GM12873 (cell line): Measurements from ENCODE around the gene CDC6.

Experiments used
- TF ChIP-seq, protein P1 (sequence below): IDR thresholded peaks from 2 replicates; pipeline ENCODE4 v1.5.1; 2012; ENCODE audit warnings: low read depth, mild to moderate bottlenecking, moderate library complexity, low read length, control low read depth; ENCODE audit not compliant: insufficient read depth; ENCODE audit errors: missing control alignments

Gene CDC6

DNA sequence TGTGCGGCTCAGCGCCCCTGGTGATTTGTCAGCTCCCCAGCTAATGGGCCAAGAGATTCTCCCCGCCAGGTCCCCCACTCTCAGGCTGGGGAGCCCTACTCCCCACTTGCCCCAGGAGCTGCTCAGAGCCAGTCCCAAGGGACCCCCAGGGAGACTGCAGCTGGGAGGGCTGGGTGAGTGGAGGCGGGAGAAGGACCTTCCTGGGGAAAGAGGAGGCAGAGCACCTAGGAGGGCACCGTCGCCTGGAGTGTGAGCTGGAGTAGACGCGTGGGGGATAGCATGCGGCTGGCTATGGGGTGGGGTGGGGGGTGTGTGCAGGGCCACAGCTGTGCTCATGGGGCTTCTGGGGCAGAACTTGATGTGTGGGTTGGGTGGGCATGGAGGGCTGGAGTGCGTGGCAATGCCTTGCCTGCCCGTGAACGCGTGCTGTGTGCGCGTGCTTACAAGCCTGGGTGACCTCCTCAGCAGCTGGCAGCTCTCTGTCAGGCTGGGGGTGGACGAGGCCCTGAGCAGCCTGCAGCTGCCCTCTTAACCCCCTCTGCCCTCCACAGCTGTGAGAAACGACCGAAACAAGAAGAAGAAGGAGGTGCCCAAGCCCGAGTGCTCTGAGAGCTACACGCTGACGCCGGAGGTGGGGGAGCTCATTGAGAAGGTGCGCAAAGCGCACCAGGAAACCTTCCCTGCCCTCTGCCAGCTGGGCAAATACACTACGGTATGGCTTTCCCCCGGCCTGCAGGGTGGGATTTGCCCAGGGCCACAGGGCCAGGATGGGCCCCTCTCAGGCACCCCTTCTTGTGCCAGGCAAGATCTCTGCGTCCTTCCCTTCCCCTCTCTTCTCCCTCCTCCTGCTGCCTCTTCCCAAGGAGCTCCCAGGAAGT, 63.9 kb downstream of the CDC6 start:
- TF ChIP-seq, protein P1, sequence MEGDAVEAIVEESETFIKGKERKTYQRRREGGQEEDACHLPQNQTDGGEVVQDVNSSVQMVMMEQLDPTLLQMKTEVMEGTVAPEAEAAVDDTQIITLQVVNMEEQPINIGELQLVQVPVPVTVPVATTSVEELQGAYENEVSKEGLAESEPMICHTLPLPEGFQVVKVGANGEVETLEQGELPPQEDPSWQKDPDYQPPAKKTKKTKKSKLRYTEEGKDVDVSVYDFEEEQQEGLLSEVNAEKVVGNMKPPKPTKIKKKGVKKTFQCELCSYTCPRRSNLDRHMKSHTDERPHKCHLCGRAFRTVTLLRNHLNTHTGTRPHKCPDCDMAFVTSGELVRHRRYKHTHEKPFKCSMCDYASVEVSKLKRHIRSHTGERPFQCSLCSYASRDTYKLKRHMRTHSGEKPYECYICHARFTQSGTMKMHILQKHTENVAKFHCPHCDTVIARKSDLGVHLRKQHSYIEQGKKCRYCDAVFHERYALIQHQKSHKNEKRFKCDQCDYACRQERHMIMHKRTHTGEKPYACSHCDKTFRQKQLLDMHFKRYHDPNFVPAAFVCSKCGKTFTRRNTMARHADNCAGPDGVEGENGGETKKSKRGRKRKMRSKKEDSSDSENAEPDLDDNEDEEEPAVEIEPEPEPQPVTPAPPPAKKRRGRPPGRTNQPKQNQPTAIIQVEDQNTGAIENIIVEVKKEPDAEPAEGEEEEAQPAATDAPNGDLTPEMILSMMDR = no peak

- TF ChIP-seq, protein P1 = no peak
Observed at GRCh38 chr17:40352237-40352778, 64.6 kb downstream of the CDC6 start.

DNA sequence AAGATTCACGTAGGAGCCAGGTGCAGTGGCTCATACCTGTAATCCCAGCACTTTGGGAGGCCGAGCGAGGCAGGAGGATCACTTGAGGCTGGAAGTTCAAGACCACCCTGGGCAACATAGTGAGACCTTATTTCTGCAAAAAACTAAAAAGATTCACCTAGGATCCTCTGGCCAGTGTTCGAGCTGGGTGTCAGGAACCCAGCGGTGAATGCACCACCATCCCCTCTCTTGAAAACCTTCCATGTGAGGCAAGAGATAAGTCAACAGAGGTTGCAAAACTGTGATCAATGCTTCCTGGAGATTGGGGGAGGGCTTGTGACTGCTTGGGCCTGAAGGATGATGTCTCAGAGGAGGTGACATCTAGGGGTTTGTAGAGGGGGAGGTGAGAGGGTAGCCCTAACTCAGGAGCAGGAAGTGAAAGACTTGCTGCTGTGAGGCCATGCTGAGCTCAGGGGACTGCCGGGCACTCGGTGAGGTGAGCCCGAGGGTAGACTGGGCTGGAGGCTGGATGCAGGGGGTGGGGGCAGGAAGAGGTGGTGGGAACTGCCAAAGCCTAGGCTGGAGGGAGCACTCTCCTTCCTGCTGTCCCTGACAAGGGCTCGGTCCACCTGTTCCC, 65.2 kb downstream of the CDC6 start:
- TF ChIP-seq, protein P1 = no peak
